Stomach (tissue), 4 donors: ENCODE measurements around the gene NUMA1.

ENCODE experiments used
- CTCF ChIP-seq, 7 experiments: fragments of 450-650 bp in 4 of 7; fragments of 200-600 bp in 3 of 7; sonication (generic) in 3 of 7; IDR thresholded peaks; one replicate each; pipeline ENCODE4 v1.5.1; 2016 to 2019; ENCODE audit warnings: antibody characterized with exemption in 7 of 7, control low read depth in 2 of 7, mild to moderate bottlenecking in 1 of 7
- EP300 ChIP-seq: sonication (generic); formaldehyde crosslinking; IDR thresholded peaks from one replicate; pipeline ENCODE4 v1.6.1; 2017; ENCODE audit warnings: antibody characterized with exemption
- POLR2A ChIP-seq, 4 donors: fragments of 450-650 bp; IDR thresholded peaks; one replicate each; pipeline ENCODE4 v1.6.1; 2016; ENCODE audit warnings: antibody characterized with exemption in 4 of 4, control low read depth in 2 of 4, mild to moderate bottlenecking in 1 of 4, moderate library complexity in 1 of 4
- POLR2AphosphoS5 ChIP-seq, 3 donors: sonication (generic); formaldehyde crosslinking; IDR thresholded peaks; one replicate each; pipeline ENCODE4 v1.6.1; 2016; ENCODE audit warnings: antibody characterized with exemption in 3 of 3

GRCh38 chr11:72091292-72091691, 10.9 kb upstream of the NUMA1 start:
- TF ChIP-seq CTCF (IDR thresholded peaks at IDR 0.05) (peak in 6 of 7 experiments; percentile 29 to 96 (median 86)), POLR2A (IDR thresholded peaks at IDR 0.05) (no peak), EP300 (no peak), POLR2AphosphoS5 (IDR thresholded peaks at IDR 0.05) (peak in 1 of 3 donors; percentile 73)
